Right renal cortex interstitium (tissue), 3 donors: ENCODE results near the gene CHCHD4. TPM values are rescaled to one million over a fixed set of nuclear protein-coding genes. Genes with fewer than 3 reads are reported as not detected.
"Not testable (repeated sequence)": the region's sequence is repeated elsewhere in the genome, so short reads cannot be mapped to it uniquely, and the experiment has no call there.

ENCODE experiments used
- DNase-seq, 3 donors: peaks; one replicate each; pipeline ENCODE4 v3.0.0-alpha.2; 2013; ENCODE audit warnings: low read depth in 3 of 3, low spot score in 2 of 3
- polyA plus RNA-seq, 3 donors: library from polyadenylated mRNA; unstranded; fragments of 120-200 nt; gene quantifications; one replicate each; pipeline ENCODE4 v1.2.1, GENCODE V29; 2013; ENCODE audit not compliant: insufficient read length in 3 of 3

Gene CHCHD4
- polyA plus RNA-seq, 3 donors, result 20.7 to 21.9 (median 21.0) TPM

GRCh38 chr3:14123308-14124222, 1.1 kb downstream of the CHCHD4 start:
- no peak for DNase-seq

GRCh38 chr3:14122301-14122700, 2.4 kb downstream of the CHCHD4 start:
- DNase-seq, result no peak

GRCh38 chr3:14121859-14122258, 2.8 kb downstream of the CHCHD4 start:
- no peak for DNase-seq

- DNase-seq, result not testable (repeated sequence)
Measured at GRCh38 chr3:14120921-14121448, 3.7 kb downstream of the CHCHD4 start.

GRCh38 chr3:14120111-14120920, 4.4 kb downstream of the CHCHD4 start:
- no peak for DNase-seq

- no peak for DNase-seq
Measured at GRCh38 chr3:14119651-14120050, 5.0 kb downstream of the CHCHD4 start.

- DNase-seq, result no peak
Measured at GRCh38 chr3:14118400-14119381, 6.0 kb downstream of the CHCHD4 start.

GRCh38 chr3:14117468-14118399, 6.9 kb downstream of the CHCHD4 start:
- no peak for DNase-seq

- no peak for DNase-seq
Measured at GRCh38 chr3:14113965-14114635, 10.6 kb downstream of the CHCHD4 start.

GRCh38 chr3:14110699-14111098, 14.0 kb downstream of the CHCHD4 start:
- DNase-seq, result no peak

- not testable (repeated sequence) for DNase-seq
Measured at GRCh38 chr3:14109821-14110220, 14.8 kb downstream of the CHCHD4 start.

GRCh38 chr3:14097616-14098391, 26.9 kb downstream of the CHCHD4 start:
- DNase-seq, result no peak

GRCh38 chr3:14096742-14097141, 27.9 kb downstream of the CHCHD4 start:
- DNase-seq, result no peak

GRCh38 chr3:14093831-14094230, 30.8 kb downstream of the CHCHD4 start:
- no peak for DNase-seq

- no peak for DNase-seq
Measured at GRCh38 chr3:14092464-14092863, 32.2 kb downstream of the CHCHD4 start.

- not testable (repeated sequence) for DNase-seq
Measured at GRCh38 chr3:14091959-14092358, 32.7 kb downstream of the CHCHD4 start.

- DNase-seq, result not testable (repeated sequence)
Measured at GRCh38 chr3:14087461-14087860, 37.2 kb downstream of the CHCHD4 start.
